OCI-LY7 (cell line): Measurements from ENCODE around the gene OR7C2. TPM values are rescaled to one million over a fixed set of nuclear protein-coding genes. Genes with fewer than 3 reads are reported as not detected.

ENCODE experiments used
- BruUV-seq: library from RNA; stranded (reverse); fragments of 400-500 nt; replicated peaks from 2 replicates; lab custom pipeline; 2021; lab: Mats Ljungman, UMichigan
- CTCF ChIA-PET: fragments of 300-600 bp; sonication (Branson Sonifier 250); formaldehyde crosslinking; loops from one replicate; lab custom pipeline; 2022; ENCODE audit warnings: antibody characterized with exemption; ENCODE audit not compliant: unreplicated experiment; lab: Charles Lee
- POLR2A ChIA-PET: fragments of 300-600 bp; sonication (Branson Sonifier 250); formaldehyde crosslinking; loops from one replicate; lab custom pipeline; 2022; ENCODE audit warnings: antibody characterized with exemption; lab: Charles Lee
- DNase-seq: peaks from one replicate; pipeline ENCODE4 v3.0.0-alpha.2; 2015; ENCODE audit warnings: low spot score
- H2AFZ ChIP-seq: fragments of 200-600 bp; sonication (generic), shearing (Covaris generic); 2 replicates; pipeline ENCODE4 v1.6.1; 2014; ENCODE audit warnings: mild to moderate bottlenecking, antibody characterized with exemption, low read length, moderate library complexity
- H3K27ac ChIP-seq: fragments of 200-600 bp; sonication (generic); 2 replicates; pipeline ENCODE4 v1.5.1; 2014; ENCODE audit warnings: mixed run types, low read depth, mild to moderate bottlenecking, moderate library complexity, low read length, inconsistent platforms; ENCODE audit not compliant: poor library complexity, severe bottlenecking
- H3K36me3 ChIP-seq: fragments of 200-600 bp; sonication (generic); 2 replicates; pipeline ENCODE4 v1.6.1; 2014; ENCODE audit warnings: mild to moderate bottlenecking, antibody characterized with exemption, low read length, moderate library complexity, mixed read lengths; ENCODE audit not compliant: insufficient read depth
- H3K4me1 ChIP-seq: fragments of 200-600 bp; sonication (generic); 2 replicates; pipeline ENCODE4 v1.5.1; 2014; ENCODE audit warnings: mild to moderate bottlenecking, low read length; ENCODE audit not compliant: insufficient read depth, poor library complexity, severe bottlenecking
- H3K4me2 ChIP-seq: fragments of 200-600 bp; sonication (generic); 2 replicates; pipeline ENCODE4 v1.6.1; 2014; ENCODE audit warnings: mild to moderate bottlenecking, low read length
- H3K4me3 ChIP-seq: fragments of 200-600 bp; sonication (generic); 2 replicates; pipeline ENCODE4 v1.5.1; 2014; ENCODE audit warnings: mild to moderate bottlenecking, low read depth, low read length; ENCODE audit not compliant: poor library complexity, severe bottlenecking
- H3K79me2 ChIP-seq: fragments of 200-600 bp; sonication (generic); 2 replicates; pipeline ENCODE4 v1.6.1; 2016; ENCODE audit warnings: low read depth, mild to moderate bottlenecking, low read length, moderate library complexity, mixed read lengths; ENCODE audit not compliant: insufficient read depth
- H3K9me2 ChIP-seq: fragments of 200-600 bp; sonication (generic); 2 replicates; pipeline ENCODE4 v1.6.1; 2016; ENCODE audit warnings: mild to moderate bottlenecking, low read length, mixed read lengths; ENCODE audit not compliant: insufficient read depth
- H3K9me3 ChIP-seq: fragments of 200-600 bp; sonication (generic); 2 replicates; pipeline ENCODE4 v1.6.1; 2014; ENCODE audit warnings: mild to moderate bottlenecking, mixed run types, low read length, mixed read lengths
- H4K20me1 ChIP-seq: fragments of 200-600 bp; sonication (generic); 2 replicates; pipeline ENCODE4 v1.6.1; 2014; ENCODE audit warnings: mild to moderate bottlenecking, antibody characterized with exemption, low read length, moderate library complexity, mixed read lengths; ENCODE audit not compliant: insufficient read depth
- CTCF ChIP-seq: fragments of 200-600 bp; sonication (generic); conservative IDR thresholded peaks from 2 replicates; pipeline ENCODE4 v1.5.1; 2014; ENCODE audit warnings: mild to moderate bottlenecking, antibody characterized with exemption, low read length, moderate library complexity, mixed read lengths
- EZH2phosphoT487 ChIP-seq: fragments of 200-600 bp; sonication (generic); IDR thresholded peaks from 2 replicates; pipeline ENCODE4 v1.6.1; 2018; ENCODE audit warnings: low read depth, borderline replicate concordance, mild to moderate bottlenecking, mixed run types, antibody characterized with exemption, low read length, moderate library complexity, mixed read lengths
- intact Hi-C: fragments of 100-400 bp; cut with micrococcal nuclease; formaldehyde crosslinking; loops from one replicate; pipeline ENCODE4 v1.10.0; 2022; ENCODE audit not compliant: unreplicated experiment
- total RNA-seq, 2 experiments: library from RNA; depleted of rRNA in 1 of 2; stranded (reverse); fragments of >200 nt in 1 of 2; shearing (Covaris generic) in 1 of 2; gene quantifications; 2 replicates each; pipeline ENCODE4 v1.2.3, GENCODE V29; 2014 to 2022

The OR7C2 gene
- total RNA-seq, 2 experiments from 2014 or later, result not detected

GRCh38 chr19:14972676-14973075 lies 31.4 kb downstream of the OR7C2 start:
- TF ChIP-seq EZH2phosphoT487 (no peak), CTCF (no peak)
- H3K9me2 ChIP-seq, result no peaks in the 10 kb centered on the region
- ChIA-PET POLR2A (no interaction called here), CTCF (no interaction called here)
- H3K4me1 ChIP-seq, result no peaks in the 10 kb centered on the region
- H3K79me2 ChIP-seq, result no peaks in the 10 kb centered on the region
- intact Hi-C loops, result no loop called here
- no peak overlapping the region for H3K4me2 ChIP-seq
- no peaks in the 10 kb centered on the region for H3K36me3 ChIP-seq
- no peak overlapping the region for H3K4me3 ChIP-seq
- no peak overlapping the region for H3K27ac ChIP-seq
- H3K9me3 ChIP-seq, result no peaks in the 10 kb centered on the region
- no peaks in the 10 kb centered on the region for H4K20me1 ChIP-seq
- H2AFZ ChIP-seq, result no peak overlapping the region
- DNase-seq, result no peak
- no TSS peak for BruUV-seq

- DNase-seq, result no peak
- Histone ChIP-seq H3K4me1 (no peaks in the 10 kb centered on the region), H2AFZ (no peak overlapping the region), H4K20me1 (no peaks in the 10 kb centered on the region), H3K79me2 (no peaks in the 10 kb centered on the region), H3K4me2 (no peak overlapping the region), H3K36me3 (no peaks in the 10 kb centered on the region), H3K27ac (no peak overlapping the region), H3K4me3 (no peak overlapping the region), H3K9me2 (no peaks in the 10 kb centered on the region), H3K9me3 (no peaks in the 10 kb centered on the region)
- TF ChIP-seq CTCF, result no peak
- no peak for TF ChIP-seq EZH2phosphoT487
- ChIA-PET POLR2A (no interaction called here), CTCF (no interaction called here)
- no TSS peak for BruUV-seq
- intact Hi-C loops, result no loop called here
Observed at GRCh38 chr19:14974488-14974887, 33.2 kb downstream of the OR7C2 start.

- no TSS peak for BruUV-seq
- no peaks in the 10 kb centered on the region for H3K36me3 ChIP-seq
- no peak overlapping the region for H3K4me3 ChIP-seq
- H3K9me2 ChIP-seq, result no peaks in the 10 kb centered on the region
- no peak overlapping the region for H3K27ac ChIP-seq
- TF ChIP-seq EZH2phosphoT487 (no peak), CTCF (no peak)
- no peaks in the 10 kb centered on the region for H3K4me1 ChIP-seq
- no peaks in the 10 kb centered on the region for H4K20me1 ChIP-seq
- H3K4me2 ChIP-seq, result no peak overlapping the region
- POLR2A ChIA-PET, result no interaction called here
- intact Hi-C loops, result no loop called here
- no peaks in the 10 kb centered on the region for H3K9me3 ChIP-seq
- H2AFZ ChIP-seq, result no peak overlapping the region
- CTCF ChIA-PET, result no interaction called here
- no peaks in the 10 kb centered on the region for H3K79me2 ChIP-seq
- no peak for DNase-seq
Observed at GRCh38 chr19:14977128-14977527, 35.8 kb downstream of the OR7C2 start.
